GM20431 (cell line): ENCODE data around the gene LINGO3.
"Not testable (repeated sequence)": the region's sequence is repeated elsewhere in the genome, so short reads cannot be mapped to it uniquely, and the experiment has no call there.

ENCODE experiments used
- in situ Hi-C: fragments of 300-500 bp; cut with MseI, MboI; formaldehyde crosslinking; loops from one replicate; pipeline ENCODE4 v1.15.0; 2020; ENCODE audit warnings: low sequenced_read_pairs; ENCODE audit not compliant: unreplicated experiment

LINGO3 gene

GRCh38 chr19:2286402-2287140 is 21.4 kb downstream of the LINGO3 start:
- in situ Hi-C loops = no loop called here

GRCh38 chr19:2283835-2284507 is 24.0 kb downstream of the LINGO3 start:
- in situ Hi-C loops = no loop called here

GRCh38 chr19:2282862-2283237 is 25.1 kb downstream of the LINGO3 start:
- in situ Hi-C loops = no loop called here

- in situ Hi-C loops = no loop called here
Measured at GRCh38 chr19:2282062-2282861, 25.7 kb downstream of the LINGO3 start, which contains the start of gene PEAK3. Gene PEAK3, minus strand, starts transcription at chr19:2282175. Its CDS starts 1,244 bp downstream, at chr19:2280931.

GRCh38 chr19:2281265-2282061 is 26.5 kb downstream of the LINGO3 start:
- in situ Hi-C loops = not testable (repeated sequence)

GRCh38 chr19:2280633-2281264 is 27.2 kb downstream of the LINGO3 start:
- in situ Hi-C loops = no loop called here

- in situ Hi-C loops = no loop called here
Measured at GRCh38 chr19:2278459-2279158, 29.3 kb downstream of the LINGO3 start.

GRCh38 chr19:2277138-2277537 is 30.8 kb downstream of the LINGO3 start:
- in situ Hi-C loops = no loop called here

- in situ Hi-C loops = no loop called here
Measured at GRCh38 chr19:2276429-2276986, 31.4 kb downstream of the LINGO3 start.

- in situ Hi-C loops = no loop called here
Measured at GRCh38 chr19:2275588-2276428, 32.1 kb downstream of the LINGO3 start.

- in situ Hi-C loops = no loop called here
Measured at GRCh38 chr19:2274931-2275535, 32.9 kb downstream of the LINGO3 start.

- in situ Hi-C loops = no loop called here
Measured at GRCh38 chr19:2274185-2274711, 33.7 kb downstream of the LINGO3 start.

GRCh38 chr19:2273356-2274184 is 34.4 kb downstream of the LINGO3 start:
- in situ Hi-C loops = no loop called here

- in situ Hi-C loops = no loop called here
Measured at GRCh38 chr19:2271234-2272103, 36.5 kb downstream of the LINGO3 start.

GRCh38 chr19:2270423-2271233 is 37.3 kb downstream of the LINGO3 start:
- in situ Hi-C loops = no loop called here
